GM19397 (cell line): ENCODE data around the gene CRTC1.

Source experiments
- ATAC-seq: cut with Tn5 transposase; IDR thresholded peaks from one replicate; pipeline ENCODE4 v1.9.1; 2021; ENCODE audit warnings: mild to moderate bottlenecking, moderate library complexity; ENCODE audit not compliant: unreplicated experiment

The CRTC1 gene

DNA sequence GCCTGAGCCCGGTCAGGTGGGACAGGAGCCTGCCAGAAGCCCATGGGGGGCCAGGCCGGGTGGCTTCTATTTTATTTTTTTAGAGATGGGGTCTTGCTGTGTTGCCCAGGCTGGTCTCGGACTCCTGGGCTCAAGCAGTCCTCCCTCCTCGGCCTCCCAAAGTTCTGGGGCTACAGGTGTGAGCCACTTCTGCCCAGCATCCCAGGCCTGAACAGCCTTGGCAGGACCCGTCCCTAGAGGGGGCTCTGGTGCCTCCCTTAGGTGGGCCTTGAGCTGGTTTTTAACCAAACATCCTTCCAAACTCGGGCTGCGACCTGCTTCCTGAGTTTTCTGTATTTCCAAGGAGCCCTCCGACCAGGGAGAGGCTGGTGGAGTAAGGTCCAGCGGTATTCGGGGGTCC is 97.2 kb downstream of the CRTC1 start:
- ATAC-seq: no peak

DNA sequence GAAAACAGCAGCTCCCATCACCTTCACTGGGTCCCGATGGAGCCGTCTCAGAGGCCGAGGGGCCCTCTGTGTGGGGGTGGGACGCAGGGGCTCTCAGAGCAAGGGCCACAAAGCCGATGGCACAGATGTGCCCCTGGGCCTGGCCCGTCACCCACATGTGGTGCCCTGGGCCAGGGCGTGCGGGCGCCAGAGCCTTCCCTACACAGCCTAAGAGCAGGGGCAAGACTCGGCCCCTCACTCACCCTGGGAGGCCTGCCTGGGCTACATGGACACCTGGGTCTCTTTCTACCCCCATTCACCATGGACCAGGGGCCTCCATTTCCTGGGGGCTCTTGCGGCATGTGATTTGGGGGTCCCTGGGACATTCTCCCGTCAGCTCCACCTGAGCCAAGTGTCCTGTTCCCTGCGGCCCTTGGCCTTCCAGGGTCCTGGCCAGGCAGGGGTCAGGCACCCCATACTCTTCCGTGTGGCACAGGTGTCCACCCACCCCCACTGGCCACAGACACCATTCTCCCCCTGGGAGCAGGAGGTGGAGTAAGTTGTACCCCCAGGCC is 97.6 kb downstream of the CRTC1 start:
- no peak for ATAC-seq

DNA sequence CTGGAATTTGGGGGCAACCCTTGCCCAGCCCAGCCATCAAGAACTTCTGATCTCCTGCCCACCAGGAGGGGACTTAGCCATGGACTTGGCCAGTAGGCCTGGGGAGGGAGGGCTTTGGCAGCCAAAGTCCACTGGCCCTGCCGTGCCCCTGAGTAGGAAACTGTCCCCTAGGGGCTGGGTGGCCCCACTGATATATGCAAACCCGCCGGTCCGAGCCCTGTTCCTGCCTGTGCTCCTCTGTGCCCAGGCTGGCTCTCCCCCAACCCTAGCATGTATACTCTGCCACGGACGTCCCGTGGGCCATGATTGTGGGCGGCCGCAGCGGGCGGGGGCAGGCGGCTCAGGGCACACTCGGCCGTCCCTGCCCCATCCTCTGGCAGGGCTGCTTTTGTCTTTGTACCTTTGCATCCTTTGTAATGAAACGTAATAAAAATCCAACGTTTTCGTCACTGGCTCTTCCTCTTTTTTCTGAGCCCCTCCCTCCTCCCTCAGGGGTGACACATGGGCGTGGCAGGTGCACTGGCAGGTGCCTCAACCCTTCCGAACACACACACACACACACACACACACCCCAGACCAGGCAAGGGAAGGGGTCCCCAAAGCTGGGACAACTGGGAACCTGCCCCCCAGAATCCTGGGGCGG is 98.5 kb downstream of the CRTC1 start:
- no peak for ATAC-seq

DNA sequence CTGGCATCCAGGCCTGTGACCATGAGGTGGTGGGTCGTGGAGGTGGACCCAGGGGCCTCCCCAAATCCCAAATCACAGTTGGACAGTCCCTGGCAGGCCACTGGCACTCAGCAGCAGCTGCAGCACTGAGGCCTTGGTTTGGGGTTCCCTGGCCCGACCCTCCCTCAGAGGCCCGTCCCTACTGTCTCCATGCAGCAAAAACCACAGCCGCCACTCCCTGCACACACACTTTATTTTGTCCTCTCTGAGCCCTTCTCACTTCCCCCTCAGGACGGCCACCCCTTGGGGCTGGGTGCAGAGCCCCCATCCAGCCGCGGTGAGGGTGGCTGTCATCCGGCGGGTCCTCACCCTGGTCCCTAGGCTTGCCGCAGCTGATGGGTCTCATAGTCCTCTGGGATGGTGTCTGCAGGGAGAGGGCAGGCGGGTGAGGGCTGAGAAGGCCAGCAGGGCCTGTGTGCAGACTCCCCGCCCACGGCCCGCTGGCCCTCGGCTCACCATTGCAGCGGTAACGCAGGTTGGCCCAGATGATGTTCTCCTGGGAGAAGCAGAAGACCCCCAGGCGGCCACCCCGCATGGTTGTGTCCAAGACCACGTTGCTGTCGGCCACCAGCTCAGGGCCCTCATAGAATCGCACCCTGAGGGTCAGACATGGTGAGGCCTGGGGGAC is 99.2 kb downstream of the CRTC1 start:
- no peak for ATAC-seq

DNA sequence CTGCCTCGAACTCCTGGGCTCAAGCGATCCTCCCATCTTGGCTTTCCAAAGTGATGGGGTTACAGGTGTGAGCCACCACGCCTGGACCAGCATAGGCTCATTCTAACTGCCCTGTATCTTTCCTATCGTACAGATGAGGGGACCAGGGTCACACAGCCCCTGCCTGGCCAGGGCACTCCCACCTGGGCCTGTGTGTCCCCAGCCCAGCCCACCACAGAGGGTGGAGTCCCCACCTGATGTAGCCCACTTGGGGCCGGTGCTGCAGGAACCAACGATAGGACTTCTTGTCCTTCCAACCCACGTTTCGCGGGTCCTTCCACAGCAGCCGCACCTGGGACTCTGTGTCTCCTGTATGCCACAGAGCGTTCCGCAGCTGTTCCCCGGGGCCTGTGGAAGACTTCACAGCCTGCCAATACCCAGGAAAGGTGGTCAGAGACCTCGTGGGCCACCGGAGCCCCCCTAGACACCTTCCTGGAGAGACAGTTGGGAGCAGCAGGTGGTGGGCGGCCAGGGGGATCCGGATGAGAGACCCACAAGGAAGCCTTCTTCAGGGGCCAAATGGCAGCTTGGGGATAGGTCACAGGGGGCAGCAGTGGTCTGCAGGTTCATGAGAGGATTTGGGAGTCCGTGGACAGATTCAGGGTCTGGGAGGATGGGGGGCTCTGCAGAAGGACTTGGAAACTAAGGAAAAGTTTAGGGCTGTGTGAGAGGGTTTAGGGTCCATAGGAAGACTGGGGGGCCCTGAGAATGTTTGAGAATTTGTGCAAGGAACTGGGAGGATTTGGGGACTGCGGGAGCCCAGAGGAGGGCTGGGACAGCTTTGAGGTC is 100.7 kb downstream of the CRTC1 start:
- no peak for ATAC-seq

DNA sequence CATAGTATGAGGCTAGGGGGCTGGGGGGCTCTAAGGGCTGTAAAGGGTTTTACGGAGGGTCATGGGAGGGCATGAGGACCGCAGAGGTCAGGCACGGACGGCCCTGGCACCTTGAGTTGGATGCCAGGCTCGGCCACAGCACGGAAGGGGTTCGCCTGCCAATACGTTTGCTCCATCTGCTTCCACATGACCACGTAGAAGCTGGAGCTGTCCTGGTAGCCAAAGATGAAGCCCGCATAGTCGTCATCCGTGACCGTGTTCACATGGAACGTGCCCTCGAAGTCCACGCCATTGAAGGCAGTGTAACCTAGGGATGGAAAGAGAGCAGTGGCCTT is 101.3 kb downstream of the CRTC1 start:
- ATAC-seq: no peak

DNA sequence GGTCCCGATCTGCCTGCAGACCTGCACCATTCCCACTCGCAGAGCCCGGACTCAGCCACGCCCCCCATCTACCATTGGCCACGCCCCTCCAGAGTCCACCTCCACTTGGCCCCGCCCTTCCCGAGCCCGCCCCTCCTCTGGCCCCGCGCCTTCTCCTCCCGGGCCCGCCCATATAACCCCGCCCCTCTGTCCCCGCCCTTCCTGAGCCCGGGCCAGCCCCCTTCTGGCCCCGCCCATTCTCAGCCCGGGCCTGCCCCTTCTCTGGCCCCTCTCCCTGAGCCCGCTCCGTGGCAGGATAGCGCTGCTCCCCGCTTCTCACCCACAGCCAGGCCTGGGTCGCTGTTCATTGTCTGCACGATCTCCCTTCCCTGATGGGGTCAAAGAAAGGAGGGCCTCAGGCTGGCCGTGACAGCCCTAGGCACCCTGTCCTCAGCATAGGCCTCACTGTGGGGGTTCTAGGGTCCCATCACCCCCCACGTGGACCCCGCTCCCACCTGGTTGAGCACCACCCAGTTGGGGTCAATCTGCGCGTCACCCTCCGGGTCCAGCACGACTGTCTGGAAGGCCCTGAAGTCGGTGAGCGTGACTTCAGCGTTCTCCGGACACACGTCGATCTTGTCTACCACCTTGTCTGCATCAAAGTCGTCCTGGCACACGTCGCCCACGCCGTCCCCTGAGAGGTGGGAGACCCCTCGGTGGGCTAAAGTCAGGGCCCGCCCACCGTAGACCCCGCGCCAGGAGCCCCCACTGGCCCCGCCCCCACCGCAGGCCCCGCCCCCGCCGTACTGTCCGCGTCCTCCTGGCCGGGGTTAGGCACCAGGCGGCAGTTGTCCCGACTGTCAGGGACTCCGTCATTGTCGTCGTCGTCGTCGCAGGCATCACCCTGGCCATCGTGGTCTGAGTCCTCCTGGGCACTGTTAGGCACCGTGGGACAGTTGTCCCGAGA is 102.0 kb downstream of the CRTC1 start:
- no peak for ATAC-seq

DNA sequence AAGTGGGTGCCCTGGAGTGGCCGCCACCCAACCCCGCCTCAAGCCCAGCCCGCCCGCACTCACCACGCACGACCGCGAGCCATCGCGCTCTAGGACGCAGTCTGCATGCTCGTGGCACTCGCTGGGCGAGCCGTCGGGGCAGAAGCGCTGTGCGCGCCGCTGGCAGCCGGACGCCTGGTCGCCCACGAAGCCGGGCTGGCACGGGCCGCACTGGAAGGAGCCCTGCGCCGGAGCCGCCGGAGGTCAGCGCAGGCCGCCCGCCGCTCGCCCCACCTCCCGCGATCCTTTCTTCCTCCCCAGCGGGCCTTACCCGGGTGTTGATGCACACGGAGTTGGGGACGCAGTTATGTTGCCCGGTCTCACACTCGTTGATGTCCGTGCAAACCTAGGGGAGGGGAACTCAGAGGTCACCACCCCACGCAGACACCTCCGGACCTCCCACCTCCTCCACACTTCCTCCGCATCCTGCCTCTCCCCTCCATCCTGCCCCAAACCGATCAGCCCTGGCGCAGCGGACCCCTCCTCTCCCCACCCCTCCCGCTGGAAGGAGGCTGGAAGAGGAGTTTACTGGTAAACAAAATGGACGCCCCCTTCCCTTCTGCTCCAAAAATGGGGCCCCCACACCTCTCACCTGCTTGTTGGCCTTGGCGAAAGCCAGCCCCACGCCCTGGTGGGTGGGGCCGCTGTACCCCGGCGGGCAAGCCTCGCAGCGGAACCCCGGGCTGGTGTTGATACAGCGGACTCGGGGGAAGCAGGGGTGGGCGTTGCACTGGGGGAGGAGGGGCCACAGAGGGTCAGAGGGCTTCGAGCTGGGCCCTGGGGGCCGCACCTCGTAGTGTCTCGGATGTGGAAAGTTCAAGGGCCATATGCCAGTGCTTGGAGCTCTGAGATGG is 105.3 kb downstream of the CRTC1 start:
- no peak for ATAC-seq

DNA sequence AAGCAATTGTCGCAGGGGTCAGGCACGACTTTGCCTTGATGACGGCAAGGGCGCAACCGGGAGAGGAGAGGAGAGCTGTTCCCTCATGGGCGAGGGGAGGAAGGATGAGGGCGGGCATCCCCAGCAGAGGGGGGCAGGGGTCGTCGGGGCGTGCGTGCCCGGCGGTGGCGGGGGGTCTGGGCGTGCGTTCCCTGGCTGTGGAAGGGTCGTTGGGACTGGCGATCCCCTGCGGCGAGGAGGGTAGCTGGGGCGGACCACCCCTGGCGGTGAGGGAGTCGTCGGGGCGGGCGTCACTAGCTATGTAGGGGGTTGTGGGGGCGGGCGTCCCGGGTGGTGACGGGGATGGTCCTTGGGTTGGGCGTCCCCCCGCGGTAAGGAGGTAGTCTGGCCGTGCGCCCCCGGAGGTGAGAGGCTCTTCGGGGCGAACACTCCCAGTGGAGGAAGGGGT is 106.0 kb downstream of the CRTC1 start:
- ATAC-seq: no peak

DNA sequence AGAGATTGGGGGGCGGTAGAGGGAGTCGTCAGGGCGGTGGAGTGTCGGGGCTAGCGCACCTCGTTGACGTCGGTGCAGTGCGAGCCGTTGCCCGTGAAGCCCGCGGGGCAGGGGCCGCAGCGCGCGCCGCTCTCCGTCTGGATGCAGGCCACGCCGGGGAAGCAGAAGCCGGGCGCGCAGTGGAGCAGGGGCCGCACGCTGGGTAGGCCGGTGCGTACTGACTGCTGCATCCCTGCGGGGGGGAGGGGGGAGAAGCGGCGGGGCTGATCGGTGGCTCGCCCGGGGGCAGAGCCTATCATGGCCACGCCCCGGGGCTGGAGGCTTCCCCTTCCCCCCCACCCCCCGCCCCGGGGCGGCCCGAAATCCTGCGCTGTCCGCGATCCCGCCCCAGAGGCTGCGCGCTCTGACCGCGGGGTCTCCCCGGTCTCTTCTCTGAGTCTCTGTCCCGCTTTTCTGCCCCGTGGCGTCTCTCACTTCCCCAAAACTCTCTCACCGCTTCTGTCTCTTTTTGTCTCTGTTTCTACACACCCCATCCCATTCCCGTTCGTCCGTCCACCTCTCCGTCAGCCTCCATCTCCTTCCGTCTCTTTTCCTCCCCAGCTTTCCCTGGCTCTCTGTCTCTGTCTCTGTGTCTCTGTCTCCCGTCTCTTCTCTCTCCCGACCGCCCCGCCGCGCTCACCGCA is 106.5 kb downstream of the CRTC1 start:
- ATAC-seq: no peak

DNA sequence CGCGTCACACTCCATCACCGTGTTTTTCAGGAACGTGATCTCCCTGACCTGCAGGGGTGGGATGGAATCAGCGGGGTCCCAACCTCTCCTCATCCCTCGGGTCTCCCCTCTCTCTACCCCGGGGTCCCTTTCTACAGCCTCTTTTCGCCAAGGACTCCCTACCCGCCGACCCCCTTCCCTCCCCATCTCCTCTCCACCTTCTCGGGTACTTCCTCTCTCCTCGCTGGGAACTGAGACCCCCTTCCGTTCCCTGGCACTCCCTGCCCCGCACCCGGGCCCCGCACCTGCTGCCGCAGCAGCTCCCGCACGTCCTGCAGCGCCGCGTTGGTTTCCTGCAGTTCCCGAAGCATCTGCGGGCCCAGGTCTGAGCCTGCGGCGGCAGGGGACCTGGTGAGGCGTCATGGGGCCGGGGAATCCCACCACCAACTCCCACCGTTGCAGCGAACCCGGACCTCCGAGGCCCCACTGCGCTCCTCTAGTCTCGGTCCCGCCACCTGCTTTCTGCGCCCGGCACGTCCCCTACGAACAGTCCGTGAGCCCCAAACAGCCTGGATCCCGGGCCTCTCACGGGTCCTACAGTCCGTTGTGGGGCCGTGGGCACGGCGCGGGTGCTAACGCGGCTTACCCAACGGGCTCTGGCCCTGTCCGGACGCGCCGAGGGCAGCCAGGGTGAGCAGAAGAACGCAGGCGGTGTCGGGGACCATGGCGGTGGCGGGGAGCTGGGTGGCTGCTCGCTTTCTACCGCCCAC is 107.3 kb downstream of the CRTC1 start, which contains the start of gene COMP:
Gene COMP (minus strand): TSS at position 740 of the 749 bp plus-strand sequence. CDS start 36 bp downstream, at position 704.
- ATAC-seq: no peak

DNA sequence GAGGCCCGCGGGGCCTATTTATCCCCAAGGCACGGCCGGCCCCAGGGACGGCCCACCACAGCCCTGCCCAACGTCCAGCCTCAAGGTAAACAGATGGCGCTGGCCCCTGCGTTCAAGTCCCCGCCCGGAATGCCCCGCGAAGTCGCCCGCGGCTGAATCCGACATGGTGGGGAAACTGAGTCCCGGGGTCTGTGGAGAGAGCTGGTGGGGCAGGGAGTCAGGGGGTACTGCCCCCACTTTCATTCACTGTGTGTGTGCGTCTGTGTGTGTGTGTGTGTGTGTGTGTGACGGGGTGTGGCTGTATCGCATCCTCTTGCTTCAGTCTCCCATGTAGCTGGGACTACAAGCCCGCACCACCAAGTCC is 107.8 kb downstream of the CRTC1 start:
- ATAC-seq: no peak

DNA sequence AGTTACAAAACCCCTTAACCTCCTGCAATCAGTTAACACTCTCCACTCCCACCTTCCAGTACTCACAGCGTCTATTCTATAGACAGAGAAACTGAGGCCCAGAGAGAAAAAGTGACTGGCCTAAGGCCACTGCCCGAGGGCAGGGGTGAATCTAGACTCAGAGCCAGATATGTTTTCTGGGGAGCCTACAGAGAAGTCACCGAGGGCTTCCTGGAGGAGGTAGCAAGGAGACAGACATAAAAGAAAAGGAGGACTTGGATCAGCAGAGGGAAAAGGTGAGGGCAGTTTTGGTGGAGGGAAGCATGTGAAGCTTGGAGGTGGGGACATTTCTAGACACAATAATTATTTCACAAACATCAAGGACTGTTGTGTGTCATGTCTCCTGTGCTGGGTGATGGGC is 109.2 kb downstream of the CRTC1 start:
- ATAC-seq: no peak

DNA sequence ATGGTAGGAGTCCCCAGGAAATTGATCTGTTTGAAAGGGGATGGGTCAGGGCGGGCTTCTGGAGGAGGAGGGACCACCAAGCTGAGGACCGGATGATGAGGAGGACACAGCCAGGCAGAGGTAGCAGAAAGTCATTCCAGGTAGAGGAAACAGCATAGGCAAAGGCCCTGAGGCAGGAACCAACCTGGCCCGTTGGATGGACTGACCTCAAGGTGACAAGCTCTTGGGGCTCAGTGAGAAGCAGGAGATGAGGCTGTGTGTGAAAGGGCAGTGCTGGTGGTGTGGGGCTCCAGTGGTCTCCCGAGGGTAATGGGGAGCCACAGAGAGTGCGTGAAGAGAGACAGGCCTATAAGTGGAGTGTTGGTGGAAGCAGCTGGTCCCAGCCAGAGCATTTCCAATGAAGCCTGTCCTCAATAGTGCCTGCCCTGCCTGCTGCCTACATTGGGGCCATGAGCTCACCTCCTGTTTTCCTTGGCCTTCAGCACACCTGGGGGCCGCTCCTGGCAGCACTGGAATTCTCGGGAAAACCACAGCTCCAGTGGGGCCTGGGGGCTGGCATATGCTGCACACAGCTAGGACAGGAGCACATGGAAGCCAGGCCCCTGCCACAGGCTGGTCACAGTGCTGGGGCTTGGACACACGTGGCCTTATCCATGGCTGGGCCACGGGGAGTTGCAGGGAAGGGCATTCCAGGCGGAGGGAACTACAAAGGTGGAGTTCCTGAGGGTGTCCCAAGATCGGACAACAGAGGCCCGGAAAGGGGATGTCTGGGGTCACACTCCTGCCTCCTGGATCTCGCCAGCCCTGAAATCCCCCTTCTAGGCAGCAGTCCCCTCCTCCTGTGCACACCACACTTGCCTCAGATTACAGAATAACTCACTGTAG is 109.9 kb downstream of the CRTC1 start:
- no peak for ATAC-seq

DNA sequence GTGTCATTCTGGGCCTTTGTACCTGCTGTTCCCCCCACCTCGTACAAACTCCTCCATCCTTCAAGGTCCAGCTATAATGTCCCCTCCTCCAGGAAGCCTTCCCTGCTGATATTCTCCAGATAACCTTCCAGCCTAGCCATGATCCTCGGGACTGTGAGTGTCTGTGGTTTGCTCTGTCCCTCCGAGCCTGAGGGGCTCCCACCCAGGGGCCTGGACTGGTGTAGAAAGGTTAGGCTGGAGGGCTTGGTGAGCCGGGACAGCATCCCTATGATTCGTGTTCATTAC is 110.5 kb downstream of the CRTC1 start:
- no peak for ATAC-seq

DNA sequence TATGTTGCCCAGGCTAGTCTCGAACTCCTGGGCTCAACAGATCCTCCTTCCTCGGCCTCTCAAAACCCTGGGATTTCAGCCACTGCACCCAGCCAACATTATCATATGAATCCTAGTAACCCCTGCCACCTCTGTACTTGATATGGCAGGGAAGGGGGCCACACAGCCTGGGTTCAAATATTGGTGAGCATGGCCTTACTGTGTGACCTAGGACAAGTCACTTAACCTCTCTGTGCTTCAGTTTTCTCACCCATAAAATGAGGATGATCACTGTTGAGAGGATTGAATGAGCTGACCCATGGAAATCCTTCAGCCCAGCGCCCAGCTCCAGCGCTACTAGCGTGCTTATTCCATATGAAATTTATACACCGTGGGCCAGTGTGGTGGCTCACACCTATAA is 111.2 kb downstream of the CRTC1 start:
- ATAC-seq: no peak

DNA sequence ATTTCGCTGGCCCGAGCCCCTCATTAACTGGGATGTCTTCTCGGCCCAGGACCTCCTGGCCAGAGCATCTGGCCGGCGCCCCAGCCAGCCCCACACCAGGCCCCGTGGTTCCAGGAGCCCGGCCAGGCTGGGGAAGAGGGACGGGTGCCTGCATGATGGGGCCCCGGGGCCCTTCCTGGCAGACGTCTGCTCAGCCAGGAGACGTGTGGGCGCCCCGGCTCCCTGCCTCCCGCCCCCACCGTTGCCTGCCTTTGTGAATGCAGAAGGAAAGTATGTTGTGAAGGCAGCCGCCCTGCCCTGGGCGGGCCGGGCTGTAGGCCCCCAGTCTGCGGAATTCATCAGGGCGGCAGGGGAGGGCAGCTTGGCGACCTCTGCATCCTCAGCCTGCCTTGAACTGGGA is 112.1 kb downstream of the CRTC1 start:
- ATAC-seq: no peak

DNA sequence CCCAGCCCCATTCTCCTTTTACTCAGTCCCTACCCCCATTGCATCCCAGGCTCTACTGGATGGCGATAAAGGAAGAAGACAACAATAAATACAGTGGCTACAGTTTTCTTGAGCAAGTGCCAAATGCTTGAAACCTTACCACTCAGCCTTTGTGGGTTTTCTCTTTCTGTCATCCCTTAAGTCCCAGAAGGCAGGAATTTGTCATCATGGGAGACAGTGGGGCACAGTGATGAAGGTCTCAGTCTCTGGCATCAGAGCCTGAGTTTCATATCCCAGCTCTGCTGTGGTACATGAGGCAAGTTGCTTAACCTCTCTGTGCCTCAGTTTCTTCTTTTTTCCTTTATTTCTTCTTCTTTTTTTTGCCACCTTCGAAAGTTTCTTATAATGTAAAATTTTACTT is 112.8 kb downstream of the CRTC1 start:
- ATAC-seq: no peak
